Activated CD8-positive, alpha-beta memory T cell treated with anti-CD3 and anti-CD28 coated beads, Interleukin-2, amount 50 U/mL, for 1 hour (primary cell): ENCODE measurements around the gene OLAH.
A peak's percentile ranks its signal among the peaks of the same experiment; 100 is the strongest.

Experiments used
- DNase-seq: peaks from one replicate; pipeline ENCODE4 v3.0.0-alpha.2; 2020; ENCODE audit errors: extremely low read depth

Gene OLAH

GRCh38 chr10:15069230-15069629 lies 25.5 kb downstream of the OLAH start:
- DNase-seq = no peak

GRCh38 chr10:15072358-15072757 lies 28.6 kb downstream of the OLAH start:
- no peak for DNase-seq

GRCh38 chr10:15075421-15075820 lies 31.7 kb downstream of the OLAH start:
- no peak for DNase-seq

- no peak for DNase-seq
Observed at GRCh38 chr10:15083674-15084501, 40.1 kb downstream of the OLAH start.

GRCh38 chr10:15084502-15084922 lies 40.8 kb downstream of the OLAH start:
- DNase-seq = no peak

- peak; percentile 31 for DNase-seq
Observed at GRCh38 chr10:15088428-15089261, 44.9 kb downstream of the OLAH start, which contains the start of gene ACBD7. ACBD7 (minus strand) TSS chr10:15088776; CDS start chr10:15088728, 48 bp downstream.

- DNase-seq = no peak
Observed at GRCh38 chr10:15091418-15091817, 47.7 kb downstream of the OLAH start.

GRCh38 chr10:15092855-15093408 lies 49.2 kb downstream of the OLAH start:
- no peak for DNase-seq

- no peak for DNase-seq
Observed at GRCh38 chr10:15096661-15097010, 52.9 kb downstream of the OLAH start.

GRCh38 chr10:15097011-15097812 lies 53.5 kb downstream of the OLAH start, which contains the start of gene RPP38:
RPP38 (plus strand) TSS chr10:15097355; CDS start chr10:15103315, 5,960 bp downstream.
- DNase-seq = peak; percentile 84

- no peak for DNase-seq
Observed at GRCh38 chr10:15099886-15100285, 56.1 kb downstream of the OLAH start.

- no peak for DNase-seq
Observed at GRCh38 chr10:15103513-15103912, 59.8 kb downstream of the OLAH start.

- no peak for DNase-seq
Observed at GRCh38 chr10:15106352-15107013, 62.7 kb downstream of the OLAH start.

- DNase-seq = no peak
Observed at GRCh38 chr10:15112657-15113056, 68.9 kb downstream of the OLAH start.

- no peak for DNase-seq
Observed at GRCh38 chr10:15113766-15114165, 70.0 kb downstream of the OLAH start.

GRCh38 chr10:15116225-15116624 lies 72.5 kb downstream of the OLAH start:
- no peak for DNase-seq

GRCh38 chr10:15118615-15119014 lies 74.9 kb downstream of the OLAH start:
- DNase-seq = no peak

- DNase-seq = no peak
Observed at GRCh38 chr10:15120523-15120922, 76.8 kb downstream of the OLAH start.

GRCh38 chr10:15121707-15122106 lies 78.0 kb downstream of the OLAH start:
- no peak for DNase-seq

GRCh38 chr10:15122477-15123030 lies 78.8 kb downstream of the OLAH start:
- DNase-seq = no peak
